ENCODE data around the gene ABCC5.

ABCC5 gene

GRCh38 chr3:183968666-183969245, 48.9 kb downstream of the ABCC5 start:
- DNase-seq: no peak

- DNase-seq: no peak
These were observed 50.0 kb downstream of the ABCC5 start for GRCh38 chr3:183967693-183968092.

- no peak for DNase-seq
These were observed 51.3 kb downstream of the ABCC5 start for GRCh38 chr3:183966361-183966791.

- no peak for DNase-seq
These were observed 54.9 kb downstream of the ABCC5 start for GRCh38 chr3:183962807-183963206.

- no peak for DNase-seq
These were observed 58.5 kb downstream of the ABCC5 start for GRCh38 chr3:183959214-183959613.

- no peak for DNase-seq
These were observed 58.9 kb downstream of the ABCC5 start for GRCh38 chr3:183958775-183959174.

- DNase-seq: no peak
These were observed 59.5 kb downstream of the ABCC5 start for GRCh38 chr3:183958226-183958625.

GRCh38 chr3:183954875-183955274, 62.8 kb downstream of the ABCC5 start:
- no peak for DNase-seq

- DNase-seq: no peak
These were observed 64.1 kb downstream of the ABCC5 start for GRCh38 chr3:183953471-183954070.

- DNase-seq: no peak
These were observed 66.2 kb downstream of the ABCC5 start for GRCh38 chr3:183951459-183951858.

GRCh38 chr3:183949690-183950089, 68.0 kb downstream of the ABCC5 start:
- DNase-seq: no peak

GRCh38 chr3:183946037-183946436, 71.6 kb downstream of the ABCC5 start:
- no peak for DNase-seq

- DNase-seq: no peak
These were observed 72.9 kb downstream of the ABCC5 start for GRCh38 chr3:183944775-183945174.

GRCh38 chr3:183943739-183944138, 73.9 kb downstream of the ABCC5 start:
- no peak for DNase-seq

- DNase-seq: no peak
These were observed 76.5 kb downstream of the ABCC5 start for GRCh38 chr3:183941216-183941615.

- DNase-seq: no peak
These were observed 79.9 kb downstream of the ABCC5 start for GRCh38 chr3:183937601-183938286.

- no peak for DNase-seq
These were observed 84.5 kb downstream of the ABCC5 start for GRCh38 chr3:183933160-183933559.

GRCh38 chr3:183931881-183932280, 85.8 kb downstream of the ABCC5 start:
- DNase-seq: no peak

- no peak for DNase-seq
These were observed 87.6 kb downstream of the ABCC5 start for GRCh38 chr3:183930086-183930485.

- DNase-seq: no peak
These were observed 90.6 kb downstream of the ABCC5 start for GRCh38 chr3:183927059-183927458.

GRCh38 chr3:183924956-183925355, 92.7 kb downstream of the ABCC5 start:
- DNase-seq: no peak

GRCh38 chr3:183924543-183924942, 93.1 kb downstream of the ABCC5 start:
- no peak for DNase-seq

- no peak for DNase-seq
These were observed 95.3 kb downstream of the ABCC5 start for GRCh38 chr3:183922421-183922820.

- DNase-seq: no peak
These were observed 96.6 kb downstream of the ABCC5 start for GRCh38 chr3:183921096-183921495.

Measured in hippocampal formation (tissue), 2 donors.